HG03521 (cell line): ENCODE measurements around the gene SEMA3A.

Experiments
- ATAC-seq: cut with Tn5 transposase; IDR thresholded peaks from one replicate; pipeline ENCODE4 v1.9.1; 2021; ENCODE audit warnings: mild to moderate bottlenecking, moderate library complexity; ENCODE audit not compliant: unreplicated experiment

SEMA3A gene

DNA sequence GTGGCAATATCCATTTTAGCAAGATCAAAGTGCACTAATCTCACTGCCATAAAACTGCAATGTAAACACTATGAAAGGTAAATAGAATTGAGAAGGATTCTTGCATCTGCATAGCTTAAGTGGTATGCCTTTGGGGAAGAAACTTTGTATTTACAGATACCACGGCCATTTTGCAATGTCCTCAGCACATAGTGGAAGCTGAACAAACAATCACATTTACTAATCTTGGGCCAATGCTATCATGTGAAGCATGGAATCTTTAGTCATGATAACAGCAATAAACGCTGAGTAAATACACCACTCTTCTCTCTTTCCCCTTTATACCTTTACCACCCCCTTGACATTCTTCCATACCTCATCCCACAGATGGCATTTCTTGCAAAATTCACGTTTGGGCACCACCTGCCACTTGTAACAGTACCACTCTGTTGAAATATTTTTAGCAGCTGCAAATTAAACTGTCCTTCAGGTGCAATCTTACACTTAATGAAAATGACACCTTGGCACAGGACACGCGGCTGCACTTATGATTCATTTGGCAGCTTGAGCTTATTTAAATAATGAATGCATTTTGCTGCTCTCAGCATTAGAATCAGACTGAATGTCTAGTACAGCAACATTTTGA is 171.8 kb downstream of the SEMA3A start:
- no peak for ATAC-seq

- ATAC-seq = no peak
Measured at GRCh38 chr7:84022009-84022408, 172.6 kb downstream of the SEMA3A start.

- ATAC-seq = no peak
Measured at GRCh38 chr7:84021292-84021908, 173.2 kb downstream of the SEMA3A start.

GRCh38 chr7:84017651-84018050 is 176.9 kb downstream of the SEMA3A start:
- no peak for ATAC-seq

- ATAC-seq = no peak
Measured at GRCh38 chr7:84013616-84014240, 180.9 kb downstream of the SEMA3A start.

- no peak for ATAC-seq
Measured at GRCh38 chr7:84009782-84010181, 184.8 kb downstream of the SEMA3A start.

- ATAC-seq = no peak
Measured at GRCh38 chr7:84009051-84009450, 185.5 kb downstream of the SEMA3A start.

GRCh38 chr7:84003191-84003590 is 191.4 kb downstream of the SEMA3A start:
- ATAC-seq = no peak

GRCh38 chr7:84002348-84002747 is 192.2 kb downstream of the SEMA3A start:
- ATAC-seq = no peak

DNA sequence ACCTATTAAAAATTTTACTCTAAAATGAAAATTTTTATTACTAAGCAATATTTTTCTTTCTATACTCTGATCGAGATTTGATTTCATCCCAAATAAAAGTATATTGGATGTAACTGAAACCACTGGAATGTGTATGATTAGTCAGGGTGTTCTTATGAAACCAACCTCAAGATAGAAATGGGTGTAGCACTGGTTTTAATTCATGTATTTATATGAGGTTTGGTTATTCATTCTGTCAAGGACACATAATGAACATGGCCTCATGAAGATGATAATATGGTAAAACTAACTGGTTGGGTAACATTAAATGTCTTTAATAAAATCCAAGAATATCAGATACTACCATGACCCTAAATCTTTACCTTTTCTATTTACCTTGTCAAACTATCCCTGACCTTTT is 197.7 kb downstream of the SEMA3A start:
- no peak for ATAC-seq

GRCh38 chr7:83987764-83988163 is 206.8 kb downstream of the SEMA3A start:
- ATAC-seq = no peak

DNA sequence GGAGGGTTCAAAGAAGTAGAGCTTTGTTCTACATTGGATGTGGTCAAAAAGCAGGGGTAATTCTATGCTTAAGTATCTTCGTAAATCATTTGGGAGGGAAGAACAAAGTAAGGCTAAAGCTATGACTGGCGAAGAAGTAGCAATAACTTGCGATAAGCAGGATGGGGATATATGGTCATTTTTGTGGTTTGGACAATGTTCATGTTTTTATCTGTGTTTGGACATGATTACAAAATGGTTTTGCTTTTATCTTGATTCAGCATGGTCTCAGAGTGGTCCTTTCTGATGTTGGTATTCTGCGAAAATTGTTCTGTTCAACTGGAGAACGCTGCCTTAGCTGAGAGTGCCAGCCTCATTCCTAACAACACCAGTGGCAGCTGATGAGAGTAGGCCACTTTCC is 208.8 kb downstream of the SEMA3A start:
- ATAC-seq = no peak

DNA sequence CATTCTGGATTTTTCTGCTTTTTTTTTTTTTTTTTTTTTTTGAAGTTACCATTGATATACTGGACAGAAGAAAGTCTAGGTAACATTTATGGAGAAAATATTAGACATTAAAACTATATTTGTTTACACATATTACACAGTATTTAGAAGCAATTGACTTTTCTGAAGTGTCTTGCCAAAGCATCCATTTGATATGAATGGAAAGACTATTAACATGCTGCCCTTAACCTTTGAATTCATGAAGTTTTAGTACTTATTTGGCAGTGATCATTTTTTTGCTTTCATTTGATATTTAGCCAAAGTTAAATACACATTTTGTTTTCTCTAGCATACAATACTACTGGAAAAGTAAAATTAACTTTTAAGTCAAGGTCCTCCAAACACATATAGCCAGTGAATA is 210.0 kb downstream of the SEMA3A start:
- no peak for ATAC-seq

- no peak for ATAC-seq
Measured at GRCh38 chr7:83984076-83984475, 210.5 kb downstream of the SEMA3A start.

DNA sequence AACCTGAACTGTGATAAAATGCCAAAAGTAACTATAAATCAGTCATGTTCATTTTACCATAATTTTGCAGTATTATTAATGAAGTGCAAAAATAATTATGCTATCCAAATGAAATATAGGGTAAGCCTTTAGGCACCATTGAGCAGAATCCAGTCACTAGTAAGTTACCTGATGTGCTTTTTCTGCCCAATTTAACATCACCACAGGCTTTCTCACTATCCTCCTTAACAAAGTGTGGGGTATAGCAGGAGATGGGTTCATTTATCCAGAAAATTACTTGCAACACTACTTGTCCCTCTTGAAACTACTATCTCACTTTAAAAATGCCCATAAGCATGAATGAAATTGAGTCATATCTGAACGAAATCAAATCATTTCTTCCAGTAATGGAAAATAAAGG is 211.0 kb downstream of the SEMA3A start:
- ATAC-seq = no peak

GRCh38 chr7:83976302-83976701 is 218.3 kb downstream of the SEMA3A start:
- ATAC-seq = peak; percentile 85

DNA sequence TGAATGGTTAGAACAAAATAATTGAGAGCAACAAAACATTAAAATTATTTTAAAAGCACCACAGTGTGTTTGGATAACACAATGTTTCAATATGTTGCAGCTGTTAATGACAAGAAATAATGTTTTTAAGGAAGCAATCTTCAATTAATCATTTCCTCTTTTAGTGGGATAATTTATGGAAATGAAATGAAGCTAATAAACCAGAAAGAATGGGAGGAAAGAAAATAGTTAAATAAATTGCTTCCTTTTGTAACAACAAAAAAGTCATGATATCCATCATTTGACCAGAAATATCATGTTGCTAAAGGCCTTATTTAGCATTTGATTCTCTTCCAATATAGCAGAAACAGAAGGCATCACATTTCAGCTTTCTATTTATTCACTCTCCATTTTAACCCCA is 224.5 kb downstream of the SEMA3A start:
- ATAC-seq = no peak

DNA sequence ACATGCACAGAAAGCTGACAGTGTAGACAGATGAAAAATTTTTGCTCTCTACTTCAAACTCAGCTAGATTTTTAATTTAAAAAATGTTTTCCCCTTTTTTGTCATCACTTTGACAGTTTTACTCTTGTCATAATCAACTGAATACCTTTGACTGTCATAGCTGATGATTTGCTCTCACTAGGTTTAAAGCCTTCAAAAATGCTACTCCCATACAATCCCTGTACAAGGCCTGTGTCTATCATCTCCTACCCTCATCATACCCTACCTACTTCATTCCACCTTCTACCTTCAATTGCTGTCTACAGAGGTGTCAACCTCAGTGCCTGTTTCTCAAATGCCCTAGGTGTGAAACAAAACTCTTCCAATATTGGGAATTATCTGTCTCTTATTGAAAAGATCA is 230.3 kb downstream of the SEMA3A start:
- no peak for ATAC-seq

DNA sequence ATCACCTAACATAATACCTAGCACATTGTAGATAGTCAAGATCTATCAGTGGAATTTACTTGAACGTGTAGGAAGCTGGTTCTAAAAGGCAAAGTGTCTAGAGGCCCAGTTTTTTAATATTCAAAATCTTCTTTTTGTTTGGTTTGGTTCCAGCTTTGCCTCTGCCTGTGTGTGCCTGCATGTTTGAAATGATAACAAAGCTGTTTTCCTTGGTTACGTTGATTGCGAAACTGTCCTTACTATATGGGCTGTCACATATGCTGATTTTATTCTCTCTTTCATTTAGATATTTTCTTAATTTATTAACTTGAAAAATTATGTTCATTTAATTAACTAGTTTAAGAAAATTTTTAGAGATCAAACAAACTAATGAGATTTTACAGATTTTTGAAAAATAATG is 237.3 kb downstream of the SEMA3A start:
- no peak for ATAC-seq

GRCh38 chr7:83956104-83956503 is 238.5 kb downstream of the SEMA3A start:
- ATAC-seq = no peak

DNA sequence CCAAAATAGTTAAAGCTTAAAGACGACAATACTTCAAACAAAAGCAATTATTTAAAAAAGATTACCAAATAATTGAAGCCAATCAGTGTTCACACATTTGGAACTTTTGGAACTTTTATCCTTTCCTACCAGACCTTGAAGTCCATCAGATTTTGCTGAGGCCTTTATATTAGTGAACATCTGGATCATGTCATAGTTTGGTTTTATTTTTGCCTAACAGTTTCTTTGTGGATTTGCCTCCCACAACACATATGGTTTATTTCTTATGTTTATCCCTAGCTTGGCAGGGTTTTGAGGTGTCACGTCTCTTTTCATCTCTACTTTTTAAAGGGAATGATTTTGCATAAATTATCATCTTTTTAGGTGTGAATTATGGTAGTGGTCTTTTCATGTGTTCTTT is 242.4 kb downstream of the SEMA3A start:
- ATAC-seq = no peak

DNA sequence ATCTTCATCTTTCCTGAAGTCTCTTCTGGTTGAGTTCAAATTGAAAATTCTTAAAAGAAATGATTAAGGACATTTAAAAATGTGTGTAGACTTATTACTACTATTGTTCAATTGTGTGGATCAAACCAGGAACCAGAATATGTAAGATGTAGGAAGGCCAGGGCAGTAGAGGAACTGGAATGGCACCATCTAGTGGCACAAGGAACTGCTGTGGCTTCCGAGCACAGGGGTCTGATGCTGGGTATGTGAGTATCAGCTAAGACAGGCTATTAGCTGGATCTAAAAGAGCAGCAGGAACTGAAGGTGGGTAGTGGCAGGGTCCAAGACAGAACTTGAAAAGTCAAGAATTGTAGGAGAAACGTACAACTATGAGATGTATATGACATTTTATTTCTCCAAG is 247.3 kb downstream of the SEMA3A start:
- peak; percentile 81 for ATAC-seq

DNA sequence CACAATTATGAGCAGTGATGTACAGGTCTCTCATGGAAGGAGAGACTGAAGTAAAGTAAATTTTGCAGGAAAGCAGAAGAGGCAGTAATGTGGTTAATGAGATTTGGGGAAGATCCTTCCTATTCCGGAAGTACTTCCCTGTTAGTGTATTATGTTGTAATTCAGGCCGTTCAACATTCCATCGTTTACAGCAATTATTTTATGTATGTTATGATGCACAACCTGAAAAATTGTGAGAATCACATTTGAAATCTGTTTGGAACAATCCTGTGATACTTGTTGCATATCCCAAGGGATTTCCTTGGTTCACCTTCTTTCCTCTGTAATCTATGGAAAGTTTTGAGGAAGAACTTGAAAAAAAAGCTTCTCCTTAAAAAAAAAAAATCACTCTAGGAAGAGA is 247.8 kb downstream of the SEMA3A start:
- no peak for ATAC-seq
